Measurements from ENCODE around the gene PLD2.
"Not testable (repeated sequence)": the region's sequence is repeated elsewhere in the genome, so short reads cannot be mapped to it uniquely, and the experiment has no call there.

The PLD2 gene

GRCh38 chr17:4834681-4835020 lies 27.7 kb downstream of the PLD2 start:
- DNase-seq = no peak

GRCh38 chr17:4836221-4836620 lies 29.3 kb downstream of the PLD2 start:
- peak; percentile 36 for DNase-seq

- DNase-seq = no peak
These were observed 30.7 kb downstream of the PLD2 start for GRCh38 chr17:4837471-4838308.

GRCh38 chr17:4838309-4838785 lies 31.4 kb downstream of the PLD2 start:
- peak; percentile 83 for DNase-seq

- no peak for DNase-seq
These were observed 32.3 kb downstream of the PLD2 start for GRCh38 chr17:4839221-4839620.

- DNase-seq = no peak
These were observed 33.3 kb downstream of the PLD2 start for GRCh38 chr17:4839965-4840892.

- no peak for DNase-seq
These were observed 33.9 kb downstream of the PLD2 start for GRCh38 chr17:4840893-4841242.

- no peak for DNase-seq
These were observed 35.4 kb downstream of the PLD2 start for GRCh38 chr17:4842376-4842775.

GRCh38 chr17:4843321-4844000 lies 36.5 kb downstream of the PLD2 start:
- no peak for DNase-seq

GRCh38 chr17:4845118-4845517 lies 38.2 kb downstream of the PLD2 start:
- DNase-seq = no peak

GRCh38 chr17:4846635-4847390 lies 39.9 kb downstream of the PLD2 start:
- no peak for DNase-seq

- DNase-seq = no peak
These were observed 42.1 kb downstream of the PLD2 start for GRCh38 chr17:4849011-4849536.

- no peak for DNase-seq
These were observed 43.3 kb downstream of the PLD2 start for GRCh38 chr17:4850246-4850645.

GRCh38 chr17:4851084-4851483 lies 44.1 kb downstream of the PLD2 start:
- no peak for DNase-seq

GRCh38 chr17:4852567-4853207 lies 45.7 kb downstream of the PLD2 start:
- DNase-seq = peak; percentile 40

- DNase-seq = no peak
These were observed 46.3 kb downstream of the PLD2 start for GRCh38 chr17:4853208-4853671.

GRCh38 chr17:4854111-4854681 lies 47.2 kb downstream of the PLD2 start:
- no peak for DNase-seq

- no peak for DNase-seq
These were observed 49.5 kb downstream of the PLD2 start for GRCh38 chr17:4856271-4856936.

- no peak for DNase-seq
These were observed 50.0 kb downstream of the PLD2 start for GRCh38 chr17:4856937-4857314.

- DNase-seq = not testable (repeated sequence)
These were observed 50.4 kb downstream of the PLD2 start for GRCh38 chr17:4857347-4857746.

All from hematopoietic multipotent progenitor cell treated with erythropoietin and hydrocortisone succinate and interleukin-3 and kit ligand, for 8 days (in vitro differentiated cells).